GM21390 (cell line): ENCODE data around the gene HRK.

Experiments used
- ATAC-seq: cut with Tn5 transposase; IDR thresholded peaks from one replicate; pipeline ENCODE4 v1.9.1; 2021; ENCODE audit not compliant: unreplicated experiment

HRK gene

GRCh38 chr12:116881325-116881876 is at the start of gene HRK:
HRK (minus strand) TSS chr12:116881441; CDS start chr12:116881307, 134 bp downstream.
- ATAC-seq = peak; percentile 21

DNA sequence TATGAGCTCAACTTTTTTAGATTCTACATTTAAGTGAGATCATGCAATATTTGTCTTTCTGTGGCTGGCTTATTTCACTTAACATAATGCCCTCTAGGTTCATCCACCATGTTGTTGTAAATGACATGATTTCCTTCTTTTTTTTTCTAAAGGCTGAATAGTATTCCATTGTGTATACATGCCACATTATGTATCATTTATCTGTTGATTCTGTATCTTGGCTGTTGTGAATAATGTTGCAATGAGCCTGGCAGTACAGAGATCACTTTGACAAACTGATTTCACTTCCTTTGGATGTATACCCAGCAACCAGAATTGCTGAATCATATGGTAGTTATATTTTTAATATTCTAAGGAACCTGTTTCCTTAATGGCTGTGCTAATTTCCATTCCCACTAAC is 48.6 kb upstream of the HRK start:
- no peak for ATAC-seq

- no peak for ATAC-seq
Measured at GRCh38 chr12:116928504-116928903, 47.3 kb upstream of the HRK start.

DNA sequence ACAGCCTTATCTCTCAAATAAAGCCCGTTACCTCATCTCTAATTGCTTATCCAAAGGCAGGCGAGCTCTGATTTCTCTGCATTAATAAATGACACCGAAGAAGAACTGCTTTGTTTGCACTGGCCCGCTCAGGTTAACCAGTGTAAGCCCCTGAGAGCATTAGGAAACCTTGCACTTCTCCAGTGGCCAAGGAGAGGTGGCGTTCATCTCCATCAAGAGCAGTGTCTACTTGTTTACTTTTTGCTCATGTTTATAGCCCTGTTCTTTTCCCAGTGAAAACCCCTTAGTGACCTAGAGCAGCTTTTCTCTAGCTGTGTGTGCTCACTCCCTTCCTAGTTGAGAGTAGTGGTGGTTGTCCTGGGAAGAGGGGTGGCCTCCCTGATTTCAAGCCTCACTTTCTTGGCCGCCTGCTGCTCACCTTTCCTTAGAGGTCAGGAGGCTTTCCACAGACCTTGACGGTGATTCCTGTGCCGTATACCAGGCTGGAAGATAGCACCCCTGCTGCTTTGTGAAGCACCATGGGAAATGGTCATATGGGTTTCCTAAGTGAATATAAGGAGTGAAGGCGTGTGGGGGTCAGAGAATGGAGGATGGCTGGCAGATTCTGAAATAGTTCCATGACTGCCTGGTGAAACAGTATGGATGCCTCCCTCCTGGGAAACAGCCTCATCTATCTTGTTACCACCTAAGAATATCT is 46.2 kb upstream of the HRK start:
- no peak for ATAC-seq

DNA sequence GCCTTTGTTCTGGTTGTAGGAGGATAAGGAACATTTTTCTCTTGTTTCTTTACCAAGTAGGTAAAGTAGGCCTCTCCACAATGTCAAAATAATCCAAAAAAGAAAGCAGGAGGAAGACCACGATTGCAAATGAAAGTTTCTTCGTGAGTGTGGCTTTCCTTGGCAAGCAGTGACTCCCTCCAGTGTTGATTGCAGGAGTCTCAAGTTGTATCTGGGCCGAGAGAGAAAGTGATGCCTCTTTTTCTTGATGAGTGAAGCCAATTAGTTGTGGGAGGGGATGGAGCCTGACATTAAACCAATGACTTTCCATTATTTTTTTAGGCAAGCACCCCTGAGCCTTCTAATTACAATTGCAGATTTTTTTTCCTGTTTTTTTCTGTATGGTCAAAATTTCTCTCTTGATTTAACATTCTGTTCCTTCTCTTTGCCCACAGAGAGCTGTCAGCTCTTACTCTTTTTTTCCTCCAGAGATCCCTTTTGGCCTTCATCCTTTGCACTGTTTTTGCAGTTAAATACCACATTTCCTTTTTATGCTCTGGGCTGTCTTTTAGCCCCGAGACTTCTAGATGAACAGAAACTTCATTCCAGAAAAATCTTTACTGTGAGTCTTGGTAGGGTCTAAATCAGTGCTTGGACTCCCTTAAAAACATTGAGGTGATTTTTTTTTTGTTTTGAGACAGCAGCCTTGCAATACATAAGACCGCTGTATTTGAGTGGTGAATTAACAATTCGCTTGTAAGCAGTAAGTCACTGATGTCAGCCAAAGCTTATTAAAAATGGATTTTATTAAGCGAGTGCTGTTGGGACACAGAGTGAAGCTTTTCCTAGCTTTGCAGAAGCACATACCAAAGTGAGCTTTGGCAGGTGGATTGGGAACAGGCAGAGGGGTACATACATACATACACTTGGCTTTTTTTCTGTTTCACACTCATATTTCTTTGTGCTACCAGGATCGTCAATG is 45.3 kb upstream of the HRK start:
- ATAC-seq = no peak

- ATAC-seq = peak; percentile 78
Measured at GRCh38 chr12:116924558-116925453, 43.6 kb upstream of the HRK start.

GRCh38 chr12:116922194-116922897 is 41.1 kb upstream of the HRK start:
- peak; percentile 67 for ATAC-seq

DNA sequence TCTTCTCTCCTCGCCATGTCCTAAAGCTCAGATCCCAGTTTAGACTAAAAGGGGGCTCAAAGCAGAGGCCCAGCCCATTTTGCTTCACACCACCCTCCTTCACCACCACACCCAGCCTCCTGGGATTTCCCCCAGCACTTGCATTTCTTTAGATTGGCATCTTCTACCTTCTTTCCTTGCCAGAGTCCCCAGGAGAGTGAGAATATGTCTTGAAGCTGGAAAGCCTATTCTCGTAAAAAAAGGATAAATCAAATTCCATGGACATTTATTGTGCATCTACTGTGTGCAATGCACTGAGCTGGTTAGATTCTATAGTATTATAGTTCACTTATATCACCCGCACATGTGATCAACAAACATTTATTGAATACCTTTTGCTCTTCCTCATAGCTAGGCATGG is 39.7 kb upstream of the HRK start:
- ATAC-seq = no peak

DNA sequence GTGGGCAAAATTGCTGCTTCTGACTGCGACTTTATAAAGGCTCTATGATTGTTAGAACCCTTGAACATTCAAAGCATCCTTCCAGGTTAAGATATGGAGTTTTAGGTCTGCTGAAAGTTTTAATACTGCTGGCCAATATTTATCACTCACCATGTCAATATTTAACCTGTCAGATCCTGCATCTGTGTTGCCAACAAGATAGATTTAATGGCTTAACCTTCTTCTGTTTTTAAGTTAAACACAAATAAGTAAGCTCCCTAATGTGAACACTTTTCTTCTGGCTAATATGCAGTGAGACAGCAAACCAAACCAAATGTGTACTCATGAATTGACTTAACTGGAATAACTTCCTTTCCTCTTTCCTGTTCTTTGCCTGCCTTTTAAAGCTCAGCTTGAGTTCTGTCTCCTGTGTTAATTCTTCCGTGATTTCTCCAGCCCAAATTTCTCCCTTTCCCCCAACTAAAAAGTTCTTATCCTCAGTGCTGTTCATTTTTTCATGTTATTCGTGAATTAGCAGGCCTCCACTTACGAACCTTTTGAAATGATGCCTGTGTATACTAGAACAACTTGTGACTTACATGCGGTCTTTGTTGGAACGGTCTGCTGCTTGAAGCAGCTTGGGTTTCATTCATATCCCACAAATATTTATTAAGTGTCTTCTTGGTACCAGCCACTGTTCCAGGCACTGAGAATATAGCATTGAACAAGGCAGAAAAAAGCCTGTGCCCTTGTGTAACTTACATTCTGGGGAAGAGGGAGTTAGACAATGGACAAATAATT is 38.7 kb upstream of the HRK start:
- ATAC-seq = no peak

DNA sequence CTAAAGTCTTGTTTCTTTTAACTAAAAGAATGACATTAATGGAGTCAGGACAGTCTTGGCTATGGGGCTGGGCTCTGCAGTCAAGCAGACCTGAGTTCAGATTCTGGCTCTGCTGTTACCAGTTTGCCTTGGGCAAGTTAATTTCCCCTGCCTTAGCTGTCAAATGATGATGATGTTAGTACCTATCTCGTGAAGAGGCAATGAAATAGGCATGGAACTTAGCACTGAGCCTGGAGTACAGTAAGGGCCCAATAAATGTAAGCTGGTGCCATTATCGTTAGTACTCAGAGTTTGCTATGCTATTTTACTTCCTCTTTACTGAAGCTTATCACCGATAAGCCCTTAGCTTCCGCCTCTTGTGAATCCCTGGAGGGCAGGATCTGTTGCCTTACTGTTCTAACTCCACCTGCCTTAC is 38.0 kb upstream of the HRK start:
- ATAC-seq = no peak

- ATAC-seq = no peak
Measured at GRCh38 chr12:116918464-116918863, 37.2 kb upstream of the HRK start.

DNA sequence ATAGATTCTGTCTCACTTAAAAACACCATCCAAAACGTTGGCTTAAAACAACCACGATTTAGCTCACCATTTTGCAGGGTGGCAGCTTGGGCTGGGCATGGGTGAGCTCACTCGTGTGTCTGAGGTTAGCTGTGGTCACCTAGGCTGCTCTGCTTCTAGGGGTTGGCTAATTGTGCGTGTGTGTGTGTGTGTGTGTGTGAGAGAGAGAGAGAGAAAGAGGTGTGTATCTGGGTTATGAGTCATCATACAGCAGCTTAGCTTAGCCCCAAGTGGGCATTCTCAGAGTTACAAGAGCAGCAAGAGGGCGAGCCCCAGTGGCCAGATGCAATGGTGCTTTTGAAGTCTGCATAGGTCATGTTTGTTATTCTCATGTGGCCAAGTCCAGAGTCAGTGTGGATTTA is 35.5 kb upstream of the HRK start:
- peak; percentile 76 for ATAC-seq

GRCh38 chr12:116916122-116916521 is 34.9 kb upstream of the HRK start:
- ATAC-seq = no peak

- no peak for ATAC-seq
Measured at GRCh38 chr12:116915326-116915725, 34.1 kb upstream of the HRK start.

DNA sequence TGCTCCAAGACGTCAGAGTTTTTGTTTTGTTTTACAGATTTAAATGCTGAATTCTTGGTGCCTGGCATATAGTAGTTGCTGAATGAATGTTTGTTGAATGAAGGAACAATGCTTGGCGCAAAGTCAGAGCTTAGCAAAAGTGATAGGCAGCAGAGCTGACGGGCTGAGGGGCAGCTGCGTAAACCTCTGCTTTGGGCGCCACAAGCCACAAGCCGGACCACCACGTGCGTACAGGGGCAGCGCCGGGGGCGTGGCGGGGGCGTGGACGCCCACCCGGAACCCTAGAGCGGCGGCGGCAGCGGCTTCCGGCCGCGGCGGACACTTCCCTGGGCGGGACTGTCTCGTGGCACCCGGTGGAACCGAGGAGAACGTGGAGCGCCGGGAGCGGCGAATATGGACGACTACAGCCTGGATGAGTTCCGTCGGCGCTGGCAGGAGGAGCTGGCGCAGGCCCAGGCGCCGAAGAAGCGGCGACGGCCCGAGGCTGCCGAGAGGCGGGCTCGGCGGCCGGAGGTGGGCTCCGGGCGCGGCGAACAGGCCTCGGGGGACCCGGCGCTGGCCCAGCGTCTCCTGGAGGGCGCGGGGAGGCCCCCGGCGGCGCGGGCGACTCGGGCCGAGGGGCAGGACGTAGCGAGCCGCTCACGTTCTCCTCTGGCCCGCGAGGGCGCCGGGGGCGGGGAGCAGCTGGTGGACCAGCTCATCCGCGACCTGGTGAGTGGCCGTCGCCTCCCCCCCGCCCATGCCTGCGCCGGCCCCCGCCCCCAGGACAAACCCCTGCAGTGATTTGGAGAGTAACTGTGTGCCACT is 29.6 kb upstream of the HRK start, which contains the start of gene FBXW8:
Gene FBXW8 (plus strand): TSS at position 306 of the 807 bp plus-strand sequence. CDS start 88 bp downstream, at position 394.
- ATAC-seq = peak; percentile 93

DNA sequence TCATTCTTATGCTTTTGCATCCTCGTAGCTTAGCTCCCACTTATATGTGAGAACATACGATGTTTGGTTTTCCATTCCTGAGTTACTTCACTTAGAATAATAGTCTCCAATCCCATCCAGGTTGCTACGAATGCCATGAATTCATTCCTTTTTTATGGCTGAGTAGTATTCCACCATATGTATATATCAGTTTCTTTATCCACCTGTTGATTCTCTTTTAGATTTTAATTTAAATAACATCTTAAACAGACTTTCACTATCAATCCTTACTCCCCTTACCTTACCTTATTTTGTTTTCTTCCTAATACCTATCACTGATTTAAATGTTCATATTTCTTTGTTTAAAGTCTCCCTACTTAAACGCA is 29.0 kb upstream of the HRK start:
- ATAC-seq = no peak

DNA sequence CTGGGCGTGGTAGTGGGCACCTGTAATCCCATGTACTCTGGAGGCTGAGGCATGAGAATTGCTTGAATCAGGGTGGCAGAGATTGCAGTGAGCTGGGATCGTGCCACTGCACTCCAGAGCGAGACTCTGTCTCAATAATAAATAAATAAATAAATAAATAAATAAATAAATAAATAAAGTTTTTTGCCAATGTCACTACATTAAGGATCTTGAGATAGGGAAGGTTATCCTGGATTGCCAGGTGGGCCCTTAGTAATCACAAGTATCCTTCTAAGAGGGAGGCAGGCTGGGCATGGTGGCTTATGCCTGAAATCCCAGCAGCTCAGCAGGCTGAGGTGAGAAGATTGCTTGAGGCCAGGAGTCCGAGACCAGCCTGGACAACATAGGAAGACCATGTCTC is 25.0 kb upstream of the HRK start:
- ATAC-seq = no peak

DNA sequence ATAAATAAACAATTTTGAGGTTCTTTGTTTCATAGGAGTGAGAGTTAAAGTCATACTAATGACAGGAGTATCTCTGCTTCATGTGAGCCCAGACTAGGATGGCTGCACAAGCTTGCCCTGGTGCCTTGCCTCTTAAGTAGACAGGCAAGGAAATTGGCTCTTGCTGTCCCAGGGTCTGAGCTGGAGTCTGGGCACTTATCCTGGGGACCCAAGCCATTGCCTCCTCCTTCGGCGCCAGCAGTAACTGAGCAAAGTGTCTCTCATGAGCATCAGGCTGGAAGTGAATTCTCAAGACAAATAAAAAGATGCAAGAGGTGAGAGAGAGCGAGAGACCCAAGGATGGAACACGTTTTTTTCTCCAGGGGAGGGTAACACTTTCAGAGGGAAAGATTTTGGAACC is 22.6 kb upstream of the HRK start:
- ATAC-seq = no peak

GRCh38 chr12:116901612-116902011 is 20.4 kb upstream of the HRK start:
- ATAC-seq = no peak
